HepG2 (cell line): Measurements from ENCODE around the gene CEBPG. TPM values are rescaled to one million over a fixed set of nuclear protein-coding genes. Genes with fewer than 3 reads are reported as not detected.
A peak's percentile ranks its signal among the peaks of the same experiment; 100 is the strongest.

Experiments
- ADNP ChIP-seq: sonication (generic); formaldehyde crosslinking; IDR thresholded peaks from 2 replicates; pipeline ENCODE4 v1.4.0; 2020; ENCODE audit warnings: missing genetic modification reagents
- EED ChIP-seq: sonication (generic); formaldehyde crosslinking; IDR thresholded peaks from 2 replicates; pipeline ENCODE4 v1.5.0; 2020; ENCODE audit warnings: mild to moderate bottlenecking, missing genetic modification reagents
- ERF ChIP-seq: IDR thresholded peaks from 2 replicates; pipeline ENCODE4 v1.6.1; 2018; ENCODE audit warnings: missing biosample characterization, missing genetic modification reagents
- FOXK1 ChIP-seq: sonication (generic); formaldehyde crosslinking; IDR thresholded peaks from 2 replicates; pipeline ENCODE4 v1.4.0; 2020; ENCODE audit warnings: low read depth, missing genetic modification reagents, borderline replicate concordance
- MYNN ChIP-seq: sonication (generic); formaldehyde crosslinking; IDR thresholded peaks from 2 replicates; pipeline ENCODE4 v1.4.0; 2020; ENCODE audit warnings: mild to moderate bottlenecking, low read depth, missing genetic modification reagents
- NFKBIZ ChIP-seq: IDR thresholded peaks from 2 replicates; pipeline ENCODE4 v1.6.1; 2018; ENCODE audit warnings: missing genetic modification reagents, missing compliant biosample characterization
- NR2C2 ChIP-seq: sonication (generic); formaldehyde crosslinking; IDR thresholded peaks from 2 replicates; pipeline ENCODE4 v1.4.0; 2020; ENCODE audit warnings: missing genetic modification reagents, mild to moderate bottlenecking, moderate library complexity, borderline replicate concordance
- RFX3 ChIP-seq: IDR thresholded peaks from 2 replicates; pipeline ENCODE4 v1.6.1; 2016; ENCODE audit warnings: missing biosample characterization, missing genetic modification reagents
- RXRA ChIP-seq: sonication (generic); formaldehyde crosslinking; IDR thresholded peaks from 2 replicates; pipeline ENCODE4 v1.5.1; 2020; ENCODE audit warnings: missing genetic modification reagents
- STAG1 ChIP-seq: sonication (generic); formaldehyde crosslinking; IDR thresholded peaks from 2 replicates; pipeline ENCODE4 v1.4.0; 2020; ENCODE audit warnings: missing genetic modification reagents
- TEAD2 ChIP-seq: sonication (generic); formaldehyde crosslinking; IDR thresholded peaks from 2 replicates; pipeline ENCODE4 v1.9.0; 2021; ENCODE audit warnings: missing genetic modification reagents
- YEATS2 ChIP-seq: sonication (generic); formaldehyde crosslinking; IDR thresholded peaks from 2 replicates; pipeline ENCODE4 v1.4.0; 2020; ENCODE audit warnings: missing genetic modification reagents, borderline replicate concordance
- ZBTB20 ChIP-seq: sonication (generic); formaldehyde crosslinking; IDR thresholded peaks from 2 replicates; pipeline ENCODE4 v1.8.1; 2023; ENCODE audit warnings: missing genetic modification reagents, low read depth, mild to moderate bottlenecking, borderline replicate concordance
- ZNF33A ChIP-seq: sonication (generic); formaldehyde crosslinking; IDR thresholded peaks from 2 replicates; pipeline ENCODE4 v1.5.1; 2020; ENCODE audit warnings: missing genetic modification reagents, mild to moderate bottlenecking, moderate library complexity, borderline replicate concordance
- ZNF737 ChIP-seq: sonication (generic); formaldehyde crosslinking; IDR thresholded peaks from 2 replicates; pipeline ENCODE4 v1.5.0; 2020; ENCODE audit warnings: missing genetic modification reagents, mild to moderate bottlenecking, borderline replicate concordance
- ZNF768 ChIP-seq: sonication (generic); formaldehyde crosslinking; IDR thresholded peaks from 2 replicates; pipeline ENCODE4 v1.4.0; 2020; ENCODE audit warnings: missing genetic modification reagents
- ZNF773 ChIP-seq: sonication (generic); formaldehyde crosslinking; IDR thresholded peaks from 2 replicates; pipeline ENCODE4 v1.4.0; 2020; ENCODE audit warnings: missing genetic modification reagents, borderline replicate concordance
- ZNF83 ChIP-seq: sonication (generic); formaldehyde crosslinking; IDR thresholded peaks from 2 replicates; pipeline ENCODE4 v1.4.0; 2020; ENCODE audit warnings: missing genetic modification reagents, mild to moderate bottlenecking, borderline replicate concordance
- polyA plus RNA-seq, 8 experiments: library from polyadenylated mRNA; depleted of rRNA in 3 of 8; stranded (reverse) in 7 of 8; unstranded in 1 of 8; fragments of >200 nt; fragmentation: Illumina TruSeq in 4 of 8; extraction: Trizol in 4 of 8; gene quantifications; 2 replicates each; pipeline versions ENCODE4 v1.2.1 to v1.2.3, GENCODE V29; 2011 to 2016; ENCODE audit warnings: low read depth in 4 of 8, missing spikeins in 1 of 8, mixed read lengths in 1 of 8; ENCODE audit not compliant: insufficient read depth in 1 of 8
- total RNA-seq, 5 experiments: library from RNA; depleted of rRNA; stranded (reverse); fragments of >200 nt; fragmentation: Illumina TruSeq; extraction: Trizol; gene quantifications; 2 replicates each; pipeline ENCODE4 v1.2.3, GENCODE V29; 2016; ENCODE audit warnings: low read depth in 1 of 5
- TF ChIP-seq, protein P1 (sequence below): sonication (generic); formaldehyde crosslinking; IDR thresholded peaks from 2 replicates; pipeline ENCODE4 v1.4.0; 2020; ENCODE audit warnings: missing genetic modification reagents, borderline replicate concordance
- TF ChIP-seq, protein P2 (sequence below): sonication (generic); formaldehyde crosslinking; conservative IDR thresholded peaks from 2 replicates; pipeline ENCODE4 v1.5.0; 2020; ENCODE audit warnings: missing genetic modification reagents
- TF ChIP-seq, protein P3 (sequence below): IDR thresholded peaks from 2 replicates; pipeline ENCODE4 v1.6.1; 2012; ENCODE audit warnings: low read depth, low read length, improper control_type of control experiment

The CEBPG gene
- total and polyA plus RNA-seq, 2 of the 13 experiments (the other 11 are each of a cell fraction or from before 2014, with no cell fraction given) = 25.7 to 34.3 TPM

DNA sequence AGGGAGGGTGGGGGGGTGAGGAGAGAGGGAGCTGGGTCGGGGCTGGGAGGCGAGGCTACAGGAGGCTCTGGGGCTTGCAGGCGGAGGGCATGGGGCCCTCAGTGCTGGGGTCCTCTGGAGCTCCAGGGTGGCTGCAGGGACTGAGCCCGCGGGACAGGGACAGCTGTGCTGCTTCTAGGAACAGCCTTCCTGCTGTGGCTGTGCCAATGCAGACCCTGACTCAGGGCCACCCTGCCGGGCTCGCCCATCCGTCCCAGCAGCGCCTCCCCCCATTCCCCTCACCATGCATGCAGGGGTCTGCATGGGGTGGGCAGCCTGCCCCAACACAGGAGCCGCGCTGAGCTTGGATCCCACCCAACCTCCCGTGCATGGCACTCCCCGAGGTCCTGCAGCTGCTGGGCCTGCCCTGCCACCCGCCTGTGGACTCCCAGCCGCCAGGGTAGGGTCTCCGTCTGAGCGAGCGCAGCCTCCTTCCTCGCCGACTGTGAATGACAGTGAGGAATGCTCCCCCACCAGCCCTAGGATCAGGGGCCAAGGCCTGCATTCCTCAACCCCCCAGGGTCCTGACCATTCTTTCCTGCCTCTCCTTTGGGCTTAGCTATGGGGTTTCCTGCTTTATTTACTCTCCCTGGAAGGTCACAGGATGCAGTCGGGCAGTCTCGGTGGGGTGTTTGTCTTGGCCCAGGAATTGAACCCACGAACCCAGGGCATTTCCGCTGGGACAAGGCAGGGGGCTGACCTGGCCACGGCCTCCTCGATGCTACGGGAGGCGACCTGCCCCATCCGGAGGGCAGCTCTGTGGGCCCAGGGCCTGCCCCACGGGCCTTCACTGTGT is 23.4 kb downstream of the CEBPG start (continued):
- TF ChIP-seq, protein P1, sequence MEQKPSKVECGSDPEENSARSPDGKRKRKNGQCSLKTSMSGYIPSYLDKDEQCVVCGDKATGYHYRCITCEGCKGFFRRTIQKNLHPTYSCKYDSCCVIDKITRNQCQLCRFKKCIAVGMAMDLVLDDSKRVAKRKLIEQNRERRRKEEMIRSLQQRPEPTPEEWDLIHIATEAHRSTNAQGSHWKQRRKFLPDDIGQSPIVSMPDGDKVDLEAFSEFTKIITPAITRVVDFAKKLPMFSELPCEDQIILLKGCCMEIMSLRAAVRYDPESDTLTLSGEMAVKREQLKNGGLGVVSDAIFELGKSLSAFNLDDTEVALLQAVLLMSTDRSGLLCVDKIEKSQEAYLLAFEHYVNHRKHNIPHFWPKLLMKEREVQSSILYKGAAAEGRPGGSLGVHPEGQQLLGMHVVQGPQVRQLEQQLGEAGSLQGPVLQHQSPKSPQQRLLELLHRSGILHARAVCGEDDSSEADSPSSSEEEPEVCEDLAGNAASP (CRISPR knock-in tag) = peak; percentile 96
- TF ChIP-seq TEAD2 = no peak
- TF ChIP-seq, protein P2, sequence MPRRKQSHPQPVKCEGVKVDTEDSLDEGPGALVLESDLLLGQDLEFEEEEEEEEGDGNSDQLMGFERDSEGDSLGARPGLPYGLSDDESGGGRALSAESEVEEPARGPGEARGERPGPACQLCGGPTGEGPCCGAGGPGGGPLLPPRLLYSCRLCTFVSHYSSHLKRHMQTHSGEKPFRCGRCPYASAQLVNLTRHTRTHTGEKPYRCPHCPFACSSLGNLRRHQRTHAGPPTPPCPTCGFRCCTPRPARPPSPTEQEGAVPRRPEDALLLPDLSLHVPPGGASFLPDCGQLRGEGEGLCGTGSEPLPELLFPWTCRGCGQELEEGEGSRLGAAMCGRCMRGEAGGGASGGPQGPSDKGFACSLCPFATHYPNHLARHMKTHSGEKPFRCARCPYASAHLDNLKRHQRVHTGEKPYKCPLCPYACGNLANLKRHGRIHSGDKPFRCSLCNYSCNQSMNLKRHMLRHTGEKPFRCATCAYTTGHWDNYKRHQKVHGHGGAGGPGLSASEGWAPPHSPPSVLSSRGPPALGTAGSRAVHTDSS (CRISPR knock-in tag) = no peak
- peak; percentile 91; the same call in 1 of the 2 replicates for TF ChIP-seq ZBTB20 (CRISPR knock-in tag)
- TF ChIP-seq FOXK1 (CRISPR knock-in tag) = peak; percentile 77; the same call in 1 of the 2 replicates
- TF ChIP-seq NR2C2 = peak; percentile 89
- TF ChIP-seq, protein P3, sequence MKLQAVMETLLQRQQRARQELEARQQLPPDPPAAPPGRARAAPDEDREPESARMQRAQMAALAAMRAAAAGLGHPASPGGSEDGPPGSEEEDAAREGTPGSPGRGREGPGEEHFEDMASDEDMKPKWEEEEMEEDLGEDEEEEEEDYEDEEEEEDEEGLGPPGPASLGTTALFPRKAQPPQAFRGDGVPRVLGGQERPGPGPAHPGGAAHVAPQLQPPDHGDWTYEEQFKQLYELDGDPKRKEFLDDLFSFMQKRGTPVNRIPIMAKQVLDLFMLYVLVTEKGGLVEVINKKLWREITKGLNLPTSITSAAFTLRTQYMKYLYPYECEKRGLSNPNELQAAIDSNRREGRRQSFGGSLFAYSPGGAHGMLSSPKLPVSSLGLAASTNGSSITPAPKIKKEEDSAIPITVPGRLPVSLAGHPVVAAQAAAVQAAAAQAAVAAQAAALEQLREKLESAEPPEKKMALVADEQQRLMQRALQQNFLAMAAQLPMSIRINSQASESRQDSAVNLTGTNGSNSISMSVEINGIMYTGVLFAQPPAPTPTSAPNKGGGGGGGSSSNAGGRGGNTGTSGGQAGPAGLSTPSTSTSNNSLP = no peak
- TF ChIP-seq ZNF737 (CRISPR knock-in tag) = no peak
- no peak for TF ChIP-seq EED (CRISPR knock-in tag)
- no peak for TF ChIP-seq MYNN (CRISPR knock-in tag)
- no peak for TF ChIP-seq RFX3
- peak; percentile 52 for TF ChIP-seq STAG1 (CRISPR knock-in tag)
- TF ChIP-seq ZNF83 (CRISPR knock-in tag) = no peak; the same call in 1 of the 2 replicates
- TF ChIP-seq ZNF773 (CRISPR knock-in tag) = no peak
- TF ChIP-seq NFKBIZ = 0 out of 2 replicates have a peak, but pooled peaks have one; percentile 73
- no peak for TF ChIP-seq ZNF33A (CRISPR knock-in tag)
- TF ChIP-seq ZNF768 (CRISPR knock-in tag) = no peak
- TF ChIP-seq YEATS2 (CRISPR knock-in tag) = no peak
- TF ChIP-seq RXRA (CRISPR knock-in tag) = peak; percentile 98
- peak; percentile 98 for TF ChIP-seq ERF (CRISPR knock-in tag)
- TF ChIP-seq ADNP (CRISPR knock-in tag) = peak; percentile 76
